ENCODE measurements around the gene ASB17.
"Not testable (repeated sequence)": the region's sequence is repeated elsewhere in the genome, so short reads cannot be mapped to it uniquely, and the experiment has no call there.

The ASB17 gene, protein sequence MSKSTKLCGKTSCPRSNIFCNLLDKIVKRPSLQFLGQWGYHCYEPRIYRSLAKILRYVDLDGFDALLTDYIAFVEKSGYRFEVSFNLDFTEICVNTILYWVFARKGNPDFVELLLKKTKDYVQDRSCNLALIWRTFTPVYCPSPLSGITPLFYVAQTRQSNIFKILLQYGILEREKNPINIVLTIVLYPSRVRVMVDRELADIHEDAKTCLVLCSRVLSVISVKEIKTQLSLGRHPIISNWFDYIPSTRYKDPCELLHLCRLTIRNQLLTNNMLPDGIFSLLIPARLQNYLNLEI

GRCh38 chr1:75932304-75932703 lies at the start of gene ASB17:
Gene ASB17, minus strand, starts transcription at chr1:75932404. Its CDS starts 113 bp downstream, at chr1:75932291.
- DNase-seq (ENCODE audit: low read depth): no peak

- no peak for DNase-seq (ENCODE audit: low read depth)
Observed at GRCh38 chr1:75980972-75981897, 49.0 kb upstream of the ASB17 start.

DNA sequence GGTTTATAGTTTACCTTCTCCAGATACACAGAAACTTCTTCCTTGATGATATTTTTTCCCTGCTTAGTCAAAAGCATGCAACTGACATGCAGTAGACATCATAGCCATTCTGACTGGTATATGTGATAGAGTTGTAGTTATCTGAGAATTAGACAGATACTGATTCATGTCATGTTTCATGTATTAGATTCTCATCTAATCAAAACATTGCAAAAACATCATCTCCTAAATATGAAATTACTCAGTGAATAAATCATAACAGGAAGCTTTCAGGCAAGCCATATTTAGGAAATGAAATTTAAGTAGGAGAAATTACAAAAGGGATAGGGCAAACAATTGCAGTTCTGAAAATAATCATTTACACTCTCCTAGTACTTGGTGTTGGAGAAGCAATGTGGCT lies 38.4 kb upstream of the ASB17 start:
- DNase-seq (ENCODE audit: low read depth): no peak

DNA sequence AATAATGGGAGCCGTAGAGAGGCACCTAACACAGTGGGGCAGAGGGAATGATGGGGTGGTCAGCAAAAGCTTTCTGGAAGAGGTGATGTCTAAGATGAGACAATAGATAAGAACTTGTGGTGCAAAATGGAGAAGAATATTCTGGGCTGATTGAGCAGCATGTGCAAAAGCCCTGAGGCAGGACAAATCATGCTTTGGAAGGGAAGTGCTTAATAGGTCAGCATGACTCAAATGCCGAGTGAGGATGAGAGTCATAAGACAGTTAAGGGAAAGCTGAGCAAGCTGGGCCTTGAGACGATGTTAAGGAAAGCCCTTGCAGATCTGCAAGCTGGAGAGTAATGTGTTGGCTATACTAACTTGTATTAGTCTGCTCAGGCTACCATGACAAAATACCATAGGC lies 37.3 kb upstream of the ASB17 start:
- no peak for DNase-seq (ENCODE audit: low read depth)

DNA sequence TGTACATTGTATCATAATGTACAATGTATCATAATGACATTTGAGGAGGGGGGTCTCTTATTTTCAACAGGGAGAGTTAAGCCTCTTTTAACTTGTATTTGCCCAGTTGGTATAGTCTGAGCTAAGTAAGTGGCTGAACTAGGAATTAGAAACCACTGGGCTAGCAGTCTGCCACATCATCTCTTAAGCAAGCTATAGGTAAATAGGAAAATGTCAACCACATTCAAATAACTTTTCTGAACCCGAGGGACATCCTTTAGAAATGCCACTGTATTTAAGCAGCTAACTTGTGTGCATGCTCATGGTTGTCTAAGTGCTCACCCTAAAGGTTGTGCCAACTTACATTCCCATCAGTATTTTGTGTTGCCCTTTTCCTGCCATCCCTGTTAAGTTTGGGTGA lies 35.5 kb upstream of the ASB17 start:
- no peak for DNase-seq (ENCODE audit: low read depth)

GRCh38 chr1:75964760-75965408 lies 32.7 kb upstream of the ASB17 start:
- DNase-seq (ENCODE audit: low read depth): no peak

DNA sequence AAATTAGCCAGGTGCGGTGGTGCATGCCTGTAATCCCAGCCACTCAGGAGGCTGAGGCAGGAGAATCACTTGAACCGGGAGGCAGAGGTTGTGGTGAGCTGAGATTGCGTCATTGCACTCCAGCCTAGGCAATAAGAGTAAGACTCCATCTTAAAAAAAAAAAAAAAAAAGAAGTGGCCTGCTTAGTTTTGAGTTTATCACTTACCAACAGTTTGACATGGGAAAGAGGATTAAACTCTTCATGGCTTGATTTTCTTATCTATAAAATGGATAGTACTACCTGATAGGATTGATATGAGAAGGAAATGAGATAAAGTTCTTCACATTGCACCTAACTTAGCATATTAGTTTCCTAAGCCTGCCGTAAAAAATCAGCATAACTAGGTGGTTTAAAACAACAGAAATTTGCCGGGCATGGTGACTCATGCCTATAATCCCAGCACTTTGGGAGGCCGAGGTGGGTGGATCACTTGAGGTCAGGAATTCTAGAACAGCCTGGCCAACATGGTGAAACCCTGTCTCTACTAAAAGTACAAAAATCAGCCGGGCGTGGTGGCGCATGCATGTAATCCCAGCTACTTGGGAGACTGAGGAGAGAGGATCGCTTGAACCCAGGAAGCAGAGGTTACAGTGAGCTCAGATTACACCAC lies 32.0 kb upstream of the ASB17 start:
- DNase-seq (ENCODE audit: low read depth): not testable (repeated sequence)

- DNase-seq (ENCODE audit: low read depth): no peak
Observed at GRCh38 chr1:75954586-75954985, 22.4 kb upstream of the ASB17 start.

- DNase-seq (ENCODE audit: low read depth): no peak
Observed at GRCh38 chr1:75953461-75953860, 21.3 kb upstream of the ASB17 start.

DNA sequence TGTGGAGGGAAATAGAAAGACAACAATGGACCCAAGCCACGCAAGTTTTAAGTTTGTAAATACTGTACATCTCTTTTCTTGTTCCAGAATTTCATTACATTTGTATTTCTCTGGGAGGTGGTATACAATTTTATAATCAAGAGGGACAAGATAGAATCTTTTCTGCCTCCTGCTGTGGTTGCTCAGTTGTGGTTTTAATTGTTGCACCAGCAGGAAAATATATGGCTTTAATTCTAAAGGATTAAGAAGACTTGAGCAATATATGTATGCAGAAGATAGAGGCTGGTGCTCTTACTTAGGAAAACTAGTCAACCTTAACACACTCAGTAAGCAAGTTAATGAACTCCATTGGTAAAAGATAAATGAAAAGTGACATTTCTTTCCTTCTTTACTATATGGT lies 19.8 kb upstream of the ASB17 start:
- no peak for DNase-seq (ENCODE audit: low read depth)

DNA sequence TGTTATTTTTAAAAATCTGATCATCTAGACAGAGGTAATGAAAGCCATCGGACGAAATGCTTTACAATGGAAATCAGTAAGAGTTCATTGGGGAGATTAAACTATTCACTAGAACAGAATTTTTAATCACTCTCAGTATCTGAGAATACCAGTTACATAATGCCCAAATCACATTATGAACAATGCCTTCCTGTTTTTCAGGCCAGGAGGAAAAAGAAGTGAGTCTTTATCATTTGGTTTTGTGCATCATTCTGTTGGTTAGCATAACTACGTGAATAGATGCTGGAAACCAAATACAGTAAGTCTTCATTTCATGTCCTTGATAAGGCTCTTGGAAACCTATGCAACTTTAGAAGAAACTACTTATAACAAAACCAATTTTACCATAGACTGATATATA lies 18.0 kb upstream of the ASB17 start:
- DNase-seq (ENCODE audit: low read depth): no peak

DNA sequence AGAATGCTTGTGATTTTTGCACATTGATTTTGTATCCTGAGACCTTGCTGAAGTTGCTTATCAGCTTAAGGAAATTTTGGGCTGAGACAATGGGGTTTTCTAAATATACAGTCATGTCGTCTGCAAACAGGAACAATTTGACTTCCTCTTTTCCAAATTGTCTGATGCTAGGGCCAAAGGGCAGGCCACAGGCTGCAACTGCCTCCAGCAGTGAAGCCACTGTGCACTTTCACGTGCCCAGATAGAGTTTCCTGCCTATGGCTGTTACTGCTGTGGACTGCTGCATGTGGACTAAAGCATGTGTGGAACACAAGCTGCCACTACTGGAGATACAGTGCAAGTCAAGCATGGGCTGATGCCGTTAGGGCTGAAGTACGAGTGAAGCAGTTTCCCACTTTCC lies 10.8 kb upstream of the ASB17 start:
- not testable (repeated sequence) for DNase-seq (ENCODE audit: low read depth)

- no peak for DNase-seq (ENCODE audit: low read depth)
Observed at GRCh38 chr1:75937034-75937433, 4.8 kb upstream of the ASB17 start.

DNA sequence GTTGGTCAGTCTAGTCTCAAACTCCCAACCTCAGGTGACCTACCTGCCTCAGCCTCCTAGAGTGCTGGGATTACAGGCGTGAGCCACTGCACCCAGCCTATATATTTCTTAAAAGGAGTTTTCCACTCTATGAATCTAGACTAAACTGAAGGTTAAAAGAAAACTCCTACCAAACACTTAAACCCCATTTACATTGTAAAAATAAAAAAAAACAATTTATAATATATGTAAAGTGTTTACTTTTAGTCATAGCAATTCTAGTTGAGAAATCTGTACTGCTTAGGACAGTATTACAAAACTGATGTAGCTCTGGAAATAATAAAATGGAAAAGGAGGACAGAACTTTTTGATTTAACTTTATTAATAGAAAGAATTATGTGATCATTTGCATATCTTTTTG lies 9.5 kb downstream of the ASB17 start:
- no peak for DNase-seq (ENCODE audit: low read depth)

GRCh38 chr1:75916834-75917233 lies 15.4 kb downstream of the ASB17 start:
- DNase-seq (ENCODE audit: low read depth): no peak

- DNase-seq (ENCODE audit: low read depth): no peak
Observed at GRCh38 chr1:75908717-75909152, 23.5 kb downstream of the ASB17 start.

DNA sequence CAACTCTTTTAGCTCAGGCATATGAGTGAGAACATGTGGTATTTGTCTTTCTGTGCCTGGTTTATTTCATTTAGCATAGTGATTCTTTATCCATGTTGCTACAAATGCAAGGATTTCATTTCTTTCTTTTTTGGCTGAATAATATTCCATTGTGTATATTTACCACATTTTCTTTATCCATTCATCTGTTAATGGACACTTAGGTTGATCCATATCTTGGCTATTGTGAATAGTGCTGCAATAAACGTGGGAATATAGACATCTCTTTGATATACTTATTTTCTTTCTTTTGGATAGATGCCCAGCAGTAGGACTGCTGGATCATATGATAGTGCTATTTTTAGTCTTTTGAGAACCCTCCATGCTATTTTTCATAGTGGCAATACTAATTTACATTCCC lies 30.8 kb downstream of the ASB17 start:
- DNase-seq (ENCODE audit: low read depth): no peak

DNA sequence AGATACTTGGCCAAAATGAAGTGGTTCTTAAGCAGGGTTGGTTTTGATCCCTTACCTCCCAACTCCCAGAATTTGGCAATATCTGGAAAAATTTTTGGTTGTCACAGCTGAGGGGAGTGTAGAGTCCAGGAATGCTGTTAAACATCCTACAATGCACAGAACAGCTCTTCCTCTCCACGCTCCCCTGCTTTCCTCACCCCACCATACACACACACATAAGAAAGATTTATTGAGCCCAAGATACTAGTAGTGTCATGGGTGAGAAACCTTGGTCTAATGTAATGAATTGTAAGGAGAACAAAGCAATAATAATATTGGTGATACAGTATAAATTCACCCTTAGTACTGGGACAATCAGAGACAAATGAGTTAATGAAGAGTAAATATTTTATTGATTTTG lies 47.8 kb downstream of the ASB17 start:
- DNase-seq (ENCODE audit: low read depth): no peak

DNA sequence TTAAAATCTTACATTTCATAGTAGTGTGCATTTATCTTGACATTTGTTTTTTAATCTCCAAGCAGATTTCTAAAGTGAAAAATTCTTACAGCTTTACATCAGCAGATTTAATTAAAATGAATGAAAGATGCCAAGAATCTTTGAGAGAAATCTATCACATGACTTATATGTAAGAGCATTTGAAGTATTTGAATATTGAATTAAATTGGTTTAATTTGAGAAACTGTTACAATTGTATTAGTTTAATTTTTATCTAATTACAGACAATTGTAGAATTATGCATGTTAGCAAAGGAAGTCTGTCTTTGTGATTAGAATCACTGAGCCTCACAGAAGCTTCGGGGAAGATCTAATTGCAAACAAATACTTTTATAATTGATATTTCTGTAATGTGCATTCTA lies 52.2 kb downstream of the ASB17 start:
- no peak for DNase-seq (ENCODE audit: low read depth)

DNA sequence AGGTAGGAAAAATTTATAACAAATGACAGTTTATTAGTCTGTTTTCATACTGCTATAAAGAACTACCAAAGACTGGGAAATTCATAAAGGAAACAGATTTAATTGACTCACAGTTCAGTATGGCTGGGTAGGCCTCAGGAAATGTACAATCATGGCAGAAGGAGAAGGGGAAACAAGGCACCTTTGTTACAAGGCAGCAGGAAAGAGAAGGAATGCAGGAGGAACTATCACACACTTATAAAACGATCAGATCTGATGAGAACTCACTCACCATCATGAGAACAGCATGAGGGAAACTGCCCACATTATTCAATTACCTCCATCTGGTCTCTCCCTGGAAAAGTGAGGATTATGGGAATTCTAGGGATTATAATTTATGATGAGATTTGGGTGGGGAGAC lies 61.3 kb downstream of the ASB17 start:
- no peak for DNase-seq (ENCODE audit: low read depth)

Measured in activated T-helper 9 cell treated with anti-CD3 and anti-CD28 coated beads, Interleukin-2, amount 50 U/mL, for 16 hours (primary cell).